Cardiac fibroblast (primary cell): ENCODE data around the gene PDCD1.
"Not testable (repeated sequence)": the region's sequence is repeated elsewhere in the genome, so short reads cannot be mapped to it uniquely, and the experiment has no call there.

Experiments
- DNase-seq, 2 donors: peaks; one replicate each; pipeline versions ENCODE4 v3.0.0 to v3.0.0-alpha.2; 2010; ENCODE audit warnings: low read depth in 2 of 2
- H3K4me3 ChIP-seq, 2 donors: replicated peaks in 1 of 2; 1 replicate in 1 of 2; 2 replicates in 1 of 2; pipeline ENCODE4 v1.5.1; 2011; ENCODE audit warnings: low read depth in 2 of 2, low read length in 2 of 2, mild to moderate bottlenecking in 2 of 2, moderate library complexity in 1 of 2
- CTCF ChIP-seq: IDR thresholded peaks from one replicate; pipeline ENCODE4 v1.5.1; 2011; ENCODE audit warnings: low read depth, mild to moderate bottlenecking, low read length, inconsistent platforms

The PDCD1 gene

DNA sequence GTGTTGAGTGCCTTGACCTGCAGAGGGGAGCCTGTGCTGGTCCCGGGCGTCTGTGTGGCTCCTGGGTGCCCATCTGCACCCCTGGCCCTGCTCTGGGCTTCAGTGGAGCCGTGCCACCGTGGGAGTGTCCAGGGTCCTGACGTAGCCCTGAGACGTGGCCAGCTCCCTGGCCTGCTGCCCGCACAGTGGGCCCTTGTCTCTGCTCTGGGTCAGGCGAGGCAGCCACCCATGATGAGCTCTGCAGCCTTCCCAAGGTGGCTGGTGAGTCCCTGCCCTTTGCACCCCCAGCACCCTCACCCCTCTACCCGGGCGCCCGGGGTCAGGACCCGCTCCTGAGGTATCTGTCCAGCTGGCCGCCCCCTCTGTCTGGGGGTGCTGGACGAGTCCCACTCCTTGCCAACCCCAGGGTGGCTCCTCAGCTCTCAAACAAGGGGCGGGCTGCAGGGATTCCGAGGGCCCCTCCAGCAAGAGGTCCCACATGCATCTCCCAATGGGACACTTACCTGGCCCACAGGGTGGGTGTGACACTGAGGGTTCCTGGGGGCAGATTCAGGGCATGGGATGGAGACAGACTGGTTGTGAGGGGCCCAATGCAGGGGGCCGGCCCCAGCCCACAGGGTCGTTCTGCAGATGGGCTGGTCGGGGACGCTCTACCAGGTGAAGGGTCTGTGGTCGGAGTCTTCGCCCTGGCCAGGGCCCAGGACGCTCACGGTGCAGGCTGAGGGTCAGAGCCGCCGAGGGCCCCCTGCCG is 47.3 kb downstream of the PDCD1 start:
- no peak for TF ChIP-seq CTCF
- no peak overlapping the region for H3K4me3 ChIP-seq
- peak in 1 of 2 donors; percentile 18 for DNase-seq

GRCh38 chr2:241810307-241811200 is 48.1 kb downstream of the PDCD1 start:
- no peak overlapping the region for H3K4me3 ChIP-seq
- no peak for DNase-seq
- no peak for TF ChIP-seq CTCF

DNA sequence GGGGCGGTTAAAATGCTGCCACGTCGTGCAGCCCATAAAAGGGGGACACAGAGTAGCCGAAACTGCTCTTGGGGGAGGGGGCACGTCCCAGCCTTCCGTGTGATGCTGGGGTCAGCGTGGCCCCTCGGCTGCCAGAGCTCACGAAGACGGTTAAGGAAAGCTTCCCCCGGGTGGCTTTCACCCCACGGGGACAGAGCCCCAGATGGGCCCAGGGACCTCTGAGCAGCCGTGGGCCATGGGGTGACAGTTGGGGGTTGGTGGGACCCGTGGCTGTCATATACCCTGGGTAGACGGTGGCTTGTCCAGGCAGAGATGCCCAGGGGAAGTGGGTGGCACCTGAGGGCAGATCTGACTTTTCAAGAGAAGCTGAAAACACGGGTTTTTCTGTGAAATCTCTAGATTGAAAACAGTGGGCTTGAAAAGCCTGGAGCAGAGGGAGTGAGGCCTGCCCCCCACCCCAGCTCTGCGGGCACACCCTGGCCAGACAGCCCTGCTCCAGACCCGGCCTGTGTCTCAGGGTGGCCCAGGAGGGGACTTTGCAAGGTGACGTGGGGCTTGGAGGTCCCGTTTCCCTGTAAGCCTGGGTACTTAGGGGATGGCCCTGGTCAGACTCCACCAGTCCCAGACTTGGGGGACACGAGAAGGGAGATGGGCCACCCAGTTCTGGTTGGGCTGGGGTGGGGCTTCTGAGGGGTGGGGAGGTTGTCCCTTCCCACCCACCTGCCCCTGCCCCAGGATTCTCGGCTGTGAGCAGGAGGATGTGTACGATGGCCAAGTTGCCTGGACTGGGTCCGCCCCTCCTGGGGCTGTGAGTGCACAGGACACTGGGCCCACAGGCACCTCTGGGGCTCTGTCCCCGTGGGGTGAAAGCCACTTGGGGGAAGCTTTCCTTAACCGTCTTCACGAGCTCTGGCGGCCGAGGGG is 49.0 kb downstream of the PDCD1 start:
- TF ChIP-seq CTCF = no peak
- no peak overlapping the region for H3K4me3 ChIP-seq
- DNase-seq = no peak

- peak in 1 of 2 donors; percentile 8 for DNase-seq
- no peak within 1 kb of the TSS for H3K4me3 ChIP-seq
- no peak for TF ChIP-seq CTCF
Measured at GRCh38 chr2:241808721-241809382, 49.8 kb downstream of the PDCD1 start, which contains the start of gene NEU4. Gene NEU4 (plus strand): TSS chr2:241809193. CDS start chr2:241814485, 5,292 bp downstream.

- no peak for TF ChIP-seq CTCF
- peak in 1 of 2 donors; percentile 51 for DNase-seq
Measured at GRCh38 chr2:241808051-241808720, 50.5 kb downstream of the PDCD1 start.

GRCh38 chr2:241806217-241806616 is 52.5 kb downstream of the PDCD1 start:
- DNase-seq = not testable (repeated sequence)

More at GRCh38 chr2:241808051-241808720, 50.5 kb downstream of the PDCD1 start:
- no peak overlapping the region for H3K4me3 ChIP-seq

More at GRCh38 chr2:241806217-241806616, 52.5 kb downstream of the PDCD1 start:
- H3K4me3 ChIP-seq = not testable (repeated sequence)
